NOMO-1 treated with DMSO at 0.1 percent for 48 hours (cell line): ENCODE measurements around the gene TAF6.

Source experiments
- DNase-seq: peaks from one replicate; lab custom pipeline; 2025; ENCODE audit not compliant: unreplicated experiment; lab: John Stamatoyannopoulos, UW

TAF6 gene

GRCh38 chr7:100119072-100119969, at the start of gene TAF6, which contains the start of gene CNPY4:
TSS of gene TAF6 (minus strand) at chr7:100119358. CDS start at chr7:100114209, 5,149 bp downstream.
TSS of gene CNPY4 (plus strand) at chr7:100119634. CDS start at chr7:100119745, 111 bp downstream.
- peak; percentile 97 for DNase-seq

GRCh38 chr7:100167912-100168323, 48.8 kb upstream of the TAF6 start:
- DNase-seq, result no peak

GRCh38 chr7:100166970-100167911, 48.1 kb upstream of the TAF6 start:
- no peak for DNase-seq

GRCh38 chr7:100166317-100166940, 47.3 kb upstream of the TAF6 start:
- DNase-seq, result no peak

- no peak for DNase-seq
Observed at GRCh38 chr7:100163871-100164270, 44.7 kb upstream of the TAF6 start.

- DNase-seq, result no peak
Observed at GRCh38 chr7:100163006-100163531, 43.9 kb upstream of the TAF6 start.

- no peak for DNase-seq
Observed at GRCh38 chr7:100160067-100160466, 40.9 kb upstream of the TAF6 start.

GRCh38 chr7:100159099-100159623, 40.0 kb upstream of the TAF6 start:
- DNase-seq, result no peak

GRCh38 chr7:100158229-100159098, 39.3 kb upstream of the TAF6 start, which contains the start of gene TRAPPC14:
TSS of gene TRAPPC14 (minus strand) at chr7:100158723. CDS start at chr7:100158499, 224 bp downstream.
- DNase-seq, result peak; percentile 86

- no peak for DNase-seq
Observed at GRCh38 chr7:100157334-100158228, 38.4 kb upstream of the TAF6 start.

- DNase-seq, result no peak
Observed at GRCh38 chr7:100157069-100157333, 37.8 kb upstream of the TAF6 start.

GRCh38 chr7:100156331-100157068, 37.3 kb upstream of the TAF6 start:
- peak; percentile 40 for DNase-seq

GRCh38 chr7:100155553-100156317, 36.6 kb upstream of the TAF6 start:
- DNase-seq, result no peak

GRCh38 chr7:100154651-100155491, 35.7 kb upstream of the TAF6 start:
- DNase-seq, result no peak

GRCh38 chr7:100153708-100154535, 34.8 kb upstream of the TAF6 start:
- no peak for DNase-seq
